Sigmoid colon (tissue), 4 donors: ENCODE measurements around the gene UCHL3.

ENCODE experiments used
- CTCF ChIP-seq, 4 experiments: fragments of 450-650 bp in 3 of 4; fragments of 200-600 bp in 1 of 4; IDR thresholded peaks; one replicate each; pipeline ENCODE4 v1.5.1; 2016 to 2019; ENCODE audit warnings: antibody characterized with exemption in 4 of 4, mild to moderate bottlenecking in 3 of 4, moderate library complexity in 2 of 4
- POLR2A ChIP-seq, 2 donors: fragments of 450-650 bp; IDR thresholded peaks; one replicate each; pipeline ENCODE4 v1.6.1; 2016; ENCODE audit warnings: antibody characterized with exemption in 2 of 2, mild to moderate bottlenecking in 2 of 2, moderate library complexity in 2 of 2
- POLR2AphosphoS5 ChIP-seq, 4 donors: sonication (generic); formaldehyde crosslinking; IDR thresholded peaks; one replicate each; pipeline ENCODE4 v1.6.1; 2017; ENCODE audit warnings: antibody characterized with exemption in 4 of 4

GRCh38 chr13:75596657-75597182, 47.1 kb downstream of the UCHL3 start:
- TF ChIP-seq POLR2A (IDR thresholded peaks at IDR 0.05) (no peak), CTCF (IDR thresholded peaks at IDR 0.05) (no peak), POLR2AphosphoS5 (IDR thresholded peaks at IDR 0.05) (no peak)
